HCT116 (cell line): Measurements from ENCODE around the gene ERMARD. TPM values are rescaled to one million over a fixed set of nuclear protein-coding genes. Genes with fewer than 3 reads are reported as not detected.

Source experiments
- ATAC-seq: fragments of 200-7000 bp; cut with Tn5 transposase; 2 replicates; pipeline ENCODE4 v1.9.1; 2020; ENCODE audit warnings: mild to moderate bottlenecking, moderate library complexity
- BruUV-seq: library from RNA; stranded (reverse); fragments of 400-500 nt; replicated peaks from 2 replicates; lab custom pipeline; 2021; lab: Mats Ljungman, UMichigan
- CTCF ChIA-PET: fragments of 300-600 bp; sonication (Branson Sonifier 250); formaldehyde crosslinking; loops from one replicate; lab custom pipeline; 2021; ENCODE audit warnings: antibody characterized with exemption; lab: Charles Lee
- POLR2A ChIA-PET: fragments of 300-600, 350-600 bp; sonication (Branson Sonifier 250); formaldehyde crosslinking; loops from one replicate; lab custom pipeline; 2021; ENCODE audit warnings: antibody characterized with exemption; lab: Charles Lee
- RAD21 ChIA-PET, 2 experiments: fragments of 300-600 bp; sonication (Branson Sonifier 250); formaldehyde crosslinking; loops; one replicate each; lab custom pipeline; 2023; ENCODE audit warnings: low total read pairs in 2 of 2; ENCODE audit not compliant: uncharacterized antibody in 2 of 2, unreplicated experiment in 2 of 2, low non-redundant PET in 1 of 2; lab: Charles Lee
- DNase-seq: peaks from one replicate; pipeline ENCODE4 v3.0.0-alpha.2; 2010; ENCODE audit warnings: low read depth, low spot score
- H2AFZ ChIP-seq: fragments of 200-600 bp; shearing (Covaris generic), sonication (generic); 2 replicates; pipeline ENCODE4 v1.6.1; 2017; ENCODE audit warnings: low read depth, mixed run types, mixed read lengths, antibody characterized with exemption, low read length; ENCODE audit not compliant: poor library complexity, severe bottlenecking
- H3K27ac ChIP-seq: 2 replicates; pipeline ENCODE4 v1.5.1; 2012; ENCODE audit warnings: low read depth, low read length
- H3K27me3 ChIP-seq: fragments of 200-600 bp; sonication (generic); 2 replicates; pipeline ENCODE4 v1.6.1; 2016; ENCODE audit warnings: mixed run types, low read length, mixed read lengths; ENCODE audit not compliant: insufficient read depth
- H3K36me3 ChIP-seq, 2 experiments: fragments of 200-500 bp in 1 of 2; fragments of 200-600 bp in 1 of 2; sonication (Bioruptor generic) in 1 of 2; sonication (generic) in 1 of 2; 2 replicates each; pipeline versions ENCODE4 v1.5.1 to v1.6.1; 2014 to 2016; ENCODE audit warnings: low read length in 2 of 2, inconsistent platforms in 1 of 2, mixed read lengths in 1 of 2, mixed run types in 1 of 2; ENCODE audit not compliant: insufficient read depth in 2 of 2, control insufficient read depth in 1 of 2
- H3K4me1 ChIP-seq, 2 experiments: fragments of 200-600 bp in 1 of 2; sonication (generic) in 1 of 2; 2 replicates each; pipeline versions ENCODE4 v1.5.1 to v1.6.1; 2012 to 2017; ENCODE audit warnings: low read length in 2 of 2, inconsistent platforms in 1 of 2, mild to moderate bottlenecking in 1 of 2, mixed read lengths in 1 of 2, mixed run types in 1 of 2, moderate library complexity in 1 of 2; ENCODE audit not compliant: insufficient read depth in 2 of 2, control insufficient read depth in 1 of 2
- H3K4me2 ChIP-seq: fragments of 200-600 bp; sonication (generic); 2 replicates; pipeline ENCODE4 v1.6.1; 2017; ENCODE audit warnings: mixed run types, low read length, mixed read lengths
- H3K4me3 ChIP-seq, 2 experiments: fragments of 200-600 bp in 1 of 2; sonication (generic) in 1 of 2; replicated peaks in 1 of 2; 2 replicates each; pipeline ENCODE4 v1.5.1; 2011 to 2016; ENCODE audit warnings: low read length in 2 of 2, control low read depth in 1 of 2, low read depth in 1 of 2, mild to moderate bottlenecking in 1 of 2, mixed read lengths in 1 of 2, mixed run types in 1 of 2
- H3K79me2 ChIP-seq: fragments of 200-600 bp; sonication (generic); 2 replicates; pipeline ENCODE4 v1.6.1; 2017; ENCODE audit warnings: mild to moderate bottlenecking, mixed run types, low read length, moderate library complexity, mixed read lengths; ENCODE audit not compliant: insufficient read depth
- H3K9ac ChIP-seq: fragments of 200-600 bp; sonication (generic); 2 replicates; pipeline ENCODE4 v1.6.1; 2016; ENCODE audit warnings: low read length, mixed read lengths
- H3K9me2 ChIP-seq: fragments of 200-600 bp; sonication (generic), shearing (Covaris generic); 2 replicates; pipeline ENCODE4 v1.6.1; 2017; ENCODE audit warnings: mixed run types, mild to moderate bottlenecking, moderate library complexity; ENCODE audit not compliant: insufficient read depth
- H3K9me3 ChIP-seq, 2 experiments: fragments of 200-500 bp in 1 of 2; fragments of 200-600 bp in 1 of 2; sonication (Bioruptor generic) in 1 of 2; sonication (generic) in 1 of 2; 2 replicates each; pipeline ENCODE4 v1.6.1; 2014 to 2017; ENCODE audit warnings: low read length in 2 of 2, mixed read lengths in 2 of 2, inconsistent platforms in 1 of 2, low read depth in 1 of 2, mild to moderate bottlenecking in 1 of 2, mixed run types in 1 of 2, moderate library complexity in 1 of 2; ENCODE audit not compliant: control insufficient read depth in 1 of 2, insufficient read depth in 1 of 2
- H4K20me1 ChIP-seq: fragments of 200-600 bp; sonication (generic), shearing (Covaris generic); 2 replicates; pipeline ENCODE4 v1.6.1; 2017; ENCODE audit warnings: mixed run types, mild to moderate bottlenecking, moderate library complexity; ENCODE audit not compliant: insufficient read depth
- CBX3 ChIP-seq: IDR thresholded peaks from 2 replicates; pipeline ENCODE4 v1.6.1; 2012; ENCODE audit warnings: low read depth
- CEBPB ChIP-seq: IDR thresholded peaks from 2 replicates; pipeline ENCODE4 v1.6.1; 2012; ENCODE audit warnings: low read depth
- EGR1 ChIP-seq: IDR thresholded peaks from 2 replicates; pipeline ENCODE4 v1.6.1; 2012; ENCODE audit warnings: low read depth
- ELF1 ChIP-seq: IDR thresholded peaks from 2 replicates; pipeline ENCODE4 v1.6.1; 2012; ENCODE audit warnings: low read depth, borderline replicate concordance
- FOSL1 ChIP-seq: IDR thresholded peaks from 2 replicates; pipeline ENCODE4 v1.6.1; 2012; ENCODE audit warnings: low read depth
- POLR2A ChIP-seq: IDR thresholded peaks from 2 replicates; pipeline ENCODE4 v1.7.0; 2011; ENCODE audit warnings: borderline replicate concordance; ENCODE audit not compliant: insufficient read depth, insufficient read length; ENCODE audit errors: extremely low read depth
- RAD21 ChIP-seq: IDR thresholded peaks from 2 replicates; pipeline ENCODE4 v1.6.1; 2012; ENCODE audit warnings: low read depth, mild to moderate bottlenecking
- SP1 ChIP-seq: IDR thresholded peaks from 2 replicates; pipeline ENCODE4 v1.6.1; 2012; ENCODE audit warnings: low read depth
- TCF7L2 ChIP-seq: IDR thresholded peaks from 2 replicates; pipeline ENCODE4 v1.7.0; 2011; ENCODE audit warnings: borderline replicate concordance, inconsistent platforms; ENCODE audit not compliant: insufficient read depth, insufficient read length; ENCODE audit errors: extremely low read depth
- YY1 ChIP-seq: IDR thresholded peaks from 2 replicates; pipeline ENCODE4 v1.6.1; 2011; ENCODE audit warnings: low read length, low read depth, moderate library complexity, mild to moderate bottlenecking; ENCODE audit not compliant: insufficient replicate concordance; ENCODE audit errors: extremely low read depth
- ZFX ChIP-seq: fragments of 450-650 bp; IDR thresholded peaks from 2 replicates; pipeline ENCODE4 v1.6.1; 2017
- ZNF274 ChIP-seq: fragments of 200-500 bp; sonication (Bioruptor generic); IDR thresholded peaks from 2 replicates; pipeline ENCODE4 v1.6.1; 2014; ENCODE audit warnings: mild to moderate bottlenecking, low read depth, low read length, inconsistent platforms
- intact Hi-C: fragments of 100-400 bp; cut with micrococcal nuclease; formaldehyde crosslinking; loops from 2 replicates; pipeline ENCODE4 v1.10.0; 2022
- total RNA-seq: library from RNA; stranded (reverse); gene quantifications from one replicate; pipeline ENCODE4 v1.2.1, GENCODE V29; 2021; ENCODE audit not compliant: unreplicated experiment
- TF ChIP-seq, protein P1 (sequence below): IDR thresholded peaks from 2 replicates; pipeline ENCODE4 v1.6.1; 2011; ENCODE audit warnings: mild to moderate bottlenecking, low read length, moderate library complexity; ENCODE audit not compliant: insufficient replicate concordance; ENCODE audit errors: extremely low read depth
- TF ChIP-seq, protein P2 (sequence below): IDR thresholded peaks from 2 replicates; pipeline ENCODE4 v1.6.1; 2012; ENCODE audit warnings: low read depth
- TF ChIP-seq, protein P3 (sequence below): IDR thresholded peaks from 2 replicates; pipeline ENCODE4 v1.6.1; 2012

ERMARD gene
- total RNA-seq, 1 experiment from 2014 or later: 24.7 TPM

DNA sequence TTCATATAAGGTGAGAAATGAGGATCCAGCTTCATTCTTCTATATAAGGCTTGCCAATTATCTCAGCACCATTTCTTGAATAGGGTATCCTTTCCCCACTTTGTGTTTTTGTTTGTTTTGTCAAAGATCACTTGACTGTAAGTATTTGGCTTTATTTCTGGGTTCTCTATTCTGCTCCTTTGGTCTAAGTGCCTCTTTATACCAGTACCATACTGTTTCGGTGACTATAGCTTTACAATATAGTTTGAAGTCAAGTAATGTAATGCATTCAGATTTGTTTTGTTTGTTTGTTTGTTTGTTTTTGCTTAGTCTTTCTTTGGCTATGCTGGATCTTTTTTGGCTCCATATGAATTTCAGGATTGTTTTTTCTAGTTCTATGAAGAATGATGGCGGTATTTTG is 64.6 kb downstream of the ERMARD start:
- Histone ChIP-seq H3K4me2 (no peak overlapping the region), H3K4me1 (no peaks in the 10 kb centered on the region), H3K27ac (no peak overlapping the region), H3K36me3 (no peaks in the 10 kb centered on the region), H3K4me3 (no peak overlapping the region), H3K27me3 (no peaks in the 10 kb centered on the region; the same call in 1 of the 2 replicates), H3K79me2 (no peaks in the 10 kb centered on the region), H3K9me3 (peaks cover 4 to 6% of the 10 kb centered on the region in 2 experiments; a peak in 2 of 4 replicates), H2AFZ (no peak overlapping the region), H3K9me2 (no peaks in the 10 kb centered on the region), H4K20me1 (no peaks in the 10 kb centered on the region), H3K9ac (no peak overlapping the region)
- ChIA-PET RAD21 (no interaction called here), CTCF (no interaction called here), POLR2A (no interaction called here)
- DNase-seq (no peak), ATAC-seq (no peak)
- TF ChIP-seq, protein P1, sequence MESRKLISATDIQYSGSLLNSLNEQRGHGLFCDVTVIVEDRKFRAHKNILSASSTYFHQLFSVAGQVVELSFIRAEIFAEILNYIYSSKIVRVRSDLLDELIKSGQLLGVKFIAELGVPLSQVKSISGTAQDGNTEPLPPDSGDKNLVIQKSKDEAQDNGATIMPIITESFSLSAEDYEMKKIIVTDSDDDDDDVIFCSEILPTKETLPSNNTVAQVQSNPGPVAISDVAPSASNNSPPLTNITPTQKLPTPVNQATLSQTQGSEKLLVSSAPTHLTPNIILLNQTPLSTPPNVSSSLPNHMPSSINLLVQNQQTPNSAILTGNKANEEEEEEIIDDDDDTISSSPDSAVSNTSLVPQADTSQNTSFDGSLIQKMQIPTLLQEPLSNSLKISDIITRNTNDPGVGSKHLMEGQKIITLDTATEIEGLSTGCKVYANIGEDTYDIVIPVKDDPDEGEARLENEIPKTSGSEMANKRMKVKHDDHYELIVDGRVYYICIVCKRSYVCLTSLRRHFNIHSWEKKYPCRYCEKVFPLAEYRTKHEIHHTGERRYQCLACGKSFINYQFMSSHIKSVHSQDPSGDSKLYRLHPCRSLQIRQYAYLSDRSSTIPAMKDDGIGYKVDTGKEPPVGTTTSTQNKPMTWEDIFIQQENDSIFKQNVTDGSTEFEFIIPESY: no peak
- TF ChIP-seq POLR2A: no peak
- TF ChIP-seq, protein P2, sequence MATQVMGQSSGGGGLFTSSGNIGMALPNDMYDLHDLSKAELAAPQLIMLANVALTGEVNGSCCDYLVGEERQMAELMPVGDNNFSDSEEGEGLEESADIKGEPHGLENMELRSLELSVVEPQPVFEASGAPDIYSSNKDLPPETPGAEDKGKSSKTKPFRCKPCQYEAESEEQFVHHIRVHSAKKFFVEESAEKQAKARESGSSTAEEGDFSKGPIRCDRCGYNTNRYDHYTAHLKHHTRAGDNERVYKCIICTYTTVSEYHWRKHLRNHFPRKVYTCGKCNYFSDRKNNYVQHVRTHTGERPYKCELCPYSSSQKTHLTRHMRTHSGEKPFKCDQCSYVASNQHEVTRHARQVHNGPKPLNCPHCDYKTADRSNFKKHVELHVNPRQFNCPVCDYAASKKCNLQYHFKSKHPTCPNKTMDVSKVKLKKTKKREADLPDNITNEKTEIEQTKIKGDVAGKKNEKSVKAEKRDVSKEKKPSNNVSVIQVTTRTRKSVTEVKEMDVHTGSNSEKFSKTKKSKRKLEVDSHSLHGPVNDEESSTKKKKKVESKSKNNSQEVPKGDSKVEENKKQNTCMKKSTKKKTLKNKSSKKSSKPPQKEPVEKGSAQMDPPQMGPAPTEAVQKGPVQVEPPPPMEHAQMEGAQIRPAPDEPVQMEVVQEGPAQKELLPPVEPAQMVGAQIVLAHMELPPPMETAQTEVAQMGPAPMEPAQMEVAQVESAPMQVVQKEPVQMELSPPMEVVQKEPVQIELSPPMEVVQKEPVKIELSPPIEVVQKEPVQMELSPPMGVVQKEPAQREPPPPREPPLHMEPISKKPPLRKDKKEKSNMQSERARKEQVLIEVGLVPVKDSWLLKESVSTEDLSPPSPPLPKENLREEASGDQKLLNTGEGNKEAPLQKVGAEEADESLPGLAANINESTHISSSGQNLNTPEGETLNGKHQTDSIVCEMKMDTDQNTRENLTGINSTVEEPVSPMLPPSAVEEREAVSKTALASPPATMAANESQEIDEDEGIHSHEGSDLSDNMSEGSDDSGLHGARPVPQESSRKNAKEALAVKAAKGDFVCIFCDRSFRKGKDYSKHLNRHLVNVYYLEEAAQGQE: no peak
- intact Hi-C loops: no loop called here
- BruUV-seq: no TSS peak

DNA sequence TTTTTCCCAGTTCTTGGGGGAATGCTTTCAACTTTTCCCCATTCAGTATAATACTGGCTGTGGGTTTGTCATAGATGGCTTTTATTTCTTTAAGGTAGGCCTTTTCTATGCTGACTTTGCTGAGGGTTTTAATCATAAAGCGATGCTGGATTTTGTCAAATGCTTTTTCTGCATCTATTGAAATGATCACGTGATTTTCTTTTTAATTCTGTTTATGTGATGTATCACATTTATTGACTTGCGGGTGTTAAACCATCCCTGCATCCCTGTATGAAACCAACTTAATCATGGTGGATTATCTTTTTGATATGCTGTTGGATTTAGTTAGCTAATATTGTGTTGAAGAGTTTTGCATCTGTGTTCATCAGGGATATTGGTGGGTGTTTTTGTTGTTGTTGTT is 65.6 kb downstream of the ERMARD start:
- RAD21 ChIA-PET: no interaction called here
- Histone ChIP-seq H3K4me2 (no peak overlapping the region), H3K9me2 (no peaks in the 10 kb centered on the region), H3K27ac (no peak overlapping the region), H2AFZ (no peak overlapping the region), H3K9ac (no peak overlapping the region), H3K4me1 (no peaks in the 10 kb centered on the region), H3K4me3 (no peak overlapping the region), H3K36me3 (no peaks in the 10 kb centered on the region), H3K9me3 (peaks cover 4 to 6% of the 10 kb centered on the region in 2 experiments; a peak in 2 of 4 replicates), H3K27me3 (no peaks in the 10 kb centered on the region; the same call in 1 of the 2 replicates), H4K20me1 (no peaks in the 10 kb centered on the region), H3K79me2 (no peaks in the 10 kb centered on the region)
- intact Hi-C loops: no loop called here
- CTCF ChIA-PET: no interaction called here
- POLR2A ChIA-PET: no interaction called here
- ATAC-seq (no peak), DNase-seq (no peak)
- no TSS peak for BruUV-seq
- no peak for TF ChIP-seq SP1
- no peak for TF ChIP-seq CEBPB
- TF ChIP-seq, protein P3, sequence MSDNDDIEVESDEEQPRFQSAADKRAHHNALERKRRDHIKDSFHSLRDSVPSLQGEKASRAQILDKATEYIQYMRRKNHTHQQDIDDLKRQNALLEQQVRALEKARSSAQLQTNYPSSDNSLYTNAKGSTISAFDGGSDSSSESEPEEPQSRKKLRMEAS: no peak
- no peak for TF ChIP-seq FOSL1
- TF ChIP-seq RAD21: no peak
- no peak for TF ChIP-seq EGR1
- TF ChIP-seq ZNF274: no peak
- TF ChIP-seq YY1: no peak
- no peak for TF ChIP-seq ELF1
- no peak for TF ChIP-seq POLR2A
- no peak for TF ChIP-seq TCF7L2
- TF ChIP-seq ZFX: no peak
- no peak for TF ChIP-seq CBX3
